ENCODE results near the gene BEND4. TPM values are rescaled to one million over a fixed set of nuclear protein-coding genes. Genes with fewer than 3 reads are reported as not detected.

BEND4 gene
- total RNA-seq, 1 experiment from 2014 or later, result not detected

DNA sequence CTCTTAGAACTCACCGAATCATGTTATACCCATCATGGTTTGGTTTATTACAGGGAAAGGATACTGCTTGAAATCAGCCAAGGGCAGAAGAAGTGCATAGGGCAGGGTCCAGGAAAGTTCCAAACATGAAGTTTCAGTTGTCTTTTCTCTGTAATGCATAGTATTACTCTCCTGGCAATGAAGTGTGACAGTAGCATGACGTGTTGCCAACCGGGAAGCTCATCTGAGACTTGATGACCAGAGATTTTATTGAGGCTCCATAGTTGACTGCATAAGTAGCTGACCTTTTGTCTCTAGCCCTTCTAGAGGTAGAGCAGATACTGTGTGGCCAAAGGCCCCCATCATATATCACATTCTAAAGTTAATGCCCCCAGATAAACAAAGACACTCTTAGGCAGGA lies 72.1 kb downstream of the BEND4 start:
- TF ChIP-seq, protein P1, sequence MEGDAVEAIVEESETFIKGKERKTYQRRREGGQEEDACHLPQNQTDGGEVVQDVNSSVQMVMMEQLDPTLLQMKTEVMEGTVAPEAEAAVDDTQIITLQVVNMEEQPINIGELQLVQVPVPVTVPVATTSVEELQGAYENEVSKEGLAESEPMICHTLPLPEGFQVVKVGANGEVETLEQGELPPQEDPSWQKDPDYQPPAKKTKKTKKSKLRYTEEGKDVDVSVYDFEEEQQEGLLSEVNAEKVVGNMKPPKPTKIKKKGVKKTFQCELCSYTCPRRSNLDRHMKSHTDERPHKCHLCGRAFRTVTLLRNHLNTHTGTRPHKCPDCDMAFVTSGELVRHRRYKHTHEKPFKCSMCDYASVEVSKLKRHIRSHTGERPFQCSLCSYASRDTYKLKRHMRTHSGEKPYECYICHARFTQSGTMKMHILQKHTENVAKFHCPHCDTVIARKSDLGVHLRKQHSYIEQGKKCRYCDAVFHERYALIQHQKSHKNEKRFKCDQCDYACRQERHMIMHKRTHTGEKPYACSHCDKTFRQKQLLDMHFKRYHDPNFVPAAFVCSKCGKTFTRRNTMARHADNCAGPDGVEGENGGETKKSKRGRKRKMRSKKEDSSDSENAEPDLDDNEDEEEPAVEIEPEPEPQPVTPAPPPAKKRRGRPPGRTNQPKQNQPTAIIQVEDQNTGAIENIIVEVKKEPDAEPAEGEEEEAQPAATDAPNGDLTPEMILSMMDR (IDR thresholded peaks at IDR 0.05; ENCODE audit: unreplicated experiment), result no peak
- H3K27ac Mint-ChIP-seq (ENCODE audit: unreplicated experiment), result no peak overlapping the region
- CTCF ChIA-PET, result no interaction called here
- BruUV-seq (replicated peaks), result no TSS peak
- no peaks in the 10 kb centered on the region for H3K36me3 Mint-ChIP-seq (ENCODE audit: insufficient read depth, unreplicated experiment)
- H3K4me3 Mint-ChIP-seq (ENCODE audit: low read depth, unreplicated experiment), result no peak overlapping the region
- no peaks in the 10 kb centered on the region for H3K4me1 Mint-ChIP-seq (ENCODE audit: low read depth, unreplicated experiment)
- H3K27me3 Mint-ChIP-seq (ENCODE audit: unreplicated experiment), result no peaks in the 10 kb centered on the region
- H3K9me3 Mint-ChIP-seq (ENCODE audit: low read depth, unreplicated experiment), result no peaks in the 10 kb centered on the region
- no peak for DNase-seq
- intact Hi-C loops (cut with micrococcal nuclease; ENCODE audit: unreplicated experiment), result no loop called here

DNA sequence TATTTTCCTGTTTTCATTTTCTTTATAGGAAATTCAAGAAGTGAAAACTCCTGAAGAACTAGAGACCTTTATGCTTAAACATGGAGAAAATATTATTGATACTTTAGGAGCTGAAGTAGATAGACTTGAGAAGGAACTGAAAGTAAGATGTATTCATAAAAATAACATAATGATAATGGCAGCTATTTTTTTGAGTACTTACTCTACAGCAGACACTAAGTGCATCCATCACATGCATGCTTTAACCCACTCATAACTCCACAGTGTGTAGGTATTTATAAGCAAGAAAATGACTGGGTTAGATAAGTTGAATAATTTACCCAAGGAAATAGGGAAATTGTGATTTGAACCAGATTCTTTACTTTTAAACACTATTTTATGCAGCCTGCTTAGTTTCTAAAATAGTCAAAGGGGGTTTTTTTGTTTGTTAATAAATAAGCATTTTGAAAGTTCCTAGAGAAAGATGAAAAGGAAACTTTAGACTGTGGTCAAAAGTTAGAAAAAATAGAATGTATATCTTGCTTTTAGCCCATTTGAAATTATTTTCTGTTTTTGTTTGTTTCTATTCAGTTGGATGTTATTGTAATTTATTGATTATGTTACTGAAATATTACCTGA lies 74.2 kb downstream of the BEND4 start:
- Mint-ChIP-seq H3K4me3 (ENCODE audit: low read depth, unreplicated experiment) (no peak overlapping the region), H3K36me3 (ENCODE audit: insufficient read depth, unreplicated experiment) (no peaks in the 10 kb centered on the region), H3K27ac (ENCODE audit: unreplicated experiment) (no peak overlapping the region), H3K4me1 (ENCODE audit: low read depth, unreplicated experiment) (no peaks in the 10 kb centered on the region), H3K9me3 (ENCODE audit: low read depth, unreplicated experiment) (no peaks in the 10 kb centered on the region), H3K27me3 (ENCODE audit: unreplicated experiment) (no peaks in the 10 kb centered on the region)
- TF ChIP-seq, protein P1 (IDR thresholded peaks at IDR 0.05; ENCODE audit: unreplicated experiment), result no peak
- intact Hi-C loops (cut with micrococcal nuclease; ENCODE audit: unreplicated experiment), result no loop called here
- BruUV-seq (replicated peaks), result no TSS peak
- DNase-seq, result no peak
- CTCF ChIA-PET, result no interaction called here

DNA sequence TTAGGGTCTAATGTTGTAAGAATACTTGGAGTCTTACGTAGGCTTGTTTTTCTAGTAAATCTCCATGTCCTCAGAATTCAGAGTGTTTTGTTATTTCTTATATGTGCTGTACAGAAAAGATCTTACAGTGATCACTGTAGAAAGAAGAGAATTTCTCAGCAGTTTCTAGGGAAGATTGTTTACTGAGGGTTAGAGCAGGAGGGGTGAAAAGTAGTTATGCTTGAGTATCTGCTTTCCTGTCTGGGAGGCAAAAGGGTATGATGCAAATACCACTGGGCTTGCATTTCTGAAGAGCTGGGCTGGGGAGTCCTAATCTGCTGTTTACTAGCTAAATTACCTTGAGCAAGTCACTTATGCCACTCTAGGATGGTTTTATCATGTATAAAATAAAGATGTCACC lies 78.2 kb downstream of the BEND4 start:
- intact Hi-C loops (cut with micrococcal nuclease; ENCODE audit: unreplicated experiment), result no loop called here
- H3K4me1 Mint-ChIP-seq (ENCODE audit: low read depth, unreplicated experiment), result no peaks in the 10 kb centered on the region
- no peak for DNase-seq
- CTCF ChIA-PET, result no interaction called here
- H3K27me3 Mint-ChIP-seq (ENCODE audit: unreplicated experiment), result no peaks in the 10 kb centered on the region
- H3K9me3 Mint-ChIP-seq (ENCODE audit: low read depth, unreplicated experiment), result no peaks in the 10 kb centered on the region
- BruUV-seq (replicated peaks), result no TSS peak
- TF ChIP-seq, protein P1 (IDR thresholded peaks at IDR 0.05; ENCODE audit: unreplicated experiment), result no peak
- no peaks in the 10 kb centered on the region for H3K36me3 Mint-ChIP-seq (ENCODE audit: insufficient read depth, unreplicated experiment)
- no peak overlapping the region for H3K4me3 Mint-ChIP-seq (ENCODE audit: low read depth, unreplicated experiment)
- no peak overlapping the region for H3K27ac Mint-ChIP-seq (ENCODE audit: unreplicated experiment)

DNA sequence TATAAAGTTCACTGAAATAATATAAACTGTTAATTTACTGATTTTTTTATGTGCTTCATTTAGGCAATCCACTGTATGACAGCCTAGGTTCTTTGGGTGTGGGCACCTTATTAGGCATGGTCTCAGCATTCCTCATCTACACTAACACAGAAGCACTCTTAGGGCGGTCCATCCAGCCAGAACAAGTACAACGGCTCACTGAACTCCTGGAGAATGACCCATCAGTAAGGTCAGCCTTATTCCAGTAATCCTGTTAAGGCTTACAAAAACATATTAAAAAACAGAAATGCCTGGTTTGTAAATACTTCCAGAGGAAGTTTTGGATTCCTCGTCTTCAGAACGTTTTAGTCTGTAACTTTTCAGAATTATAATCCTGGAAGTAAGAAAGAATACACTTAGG lies 82.0 kb downstream of the BEND4 start:
- Mint-ChIP-seq H3K9me3 (ENCODE audit: low read depth, unreplicated experiment) (no peaks in the 10 kb centered on the region), H3K4me3 (ENCODE audit: low read depth, unreplicated experiment) (no peak overlapping the region), H3K36me3 (ENCODE audit: insufficient read depth, unreplicated experiment) (no peaks in the 10 kb centered on the region), H3K27ac (ENCODE audit: unreplicated experiment) (no peak overlapping the region), H3K27me3 (ENCODE audit: unreplicated experiment) (no peaks in the 10 kb centered on the region), H3K4me1 (ENCODE audit: low read depth, unreplicated experiment) (no peaks in the 10 kb centered on the region)
- TF ChIP-seq, protein P1 (IDR thresholded peaks at IDR 0.05; ENCODE audit: unreplicated experiment), result no peak
- no peak for DNase-seq
- intact Hi-C loops (cut with micrococcal nuclease; ENCODE audit: unreplicated experiment), result no loop called here
- BruUV-seq (replicated peaks), result no TSS peak
- CTCF ChIA-PET, result no interaction called here
